ENCODE results near the gene NSG2.

The NSG2 gene

DNA sequence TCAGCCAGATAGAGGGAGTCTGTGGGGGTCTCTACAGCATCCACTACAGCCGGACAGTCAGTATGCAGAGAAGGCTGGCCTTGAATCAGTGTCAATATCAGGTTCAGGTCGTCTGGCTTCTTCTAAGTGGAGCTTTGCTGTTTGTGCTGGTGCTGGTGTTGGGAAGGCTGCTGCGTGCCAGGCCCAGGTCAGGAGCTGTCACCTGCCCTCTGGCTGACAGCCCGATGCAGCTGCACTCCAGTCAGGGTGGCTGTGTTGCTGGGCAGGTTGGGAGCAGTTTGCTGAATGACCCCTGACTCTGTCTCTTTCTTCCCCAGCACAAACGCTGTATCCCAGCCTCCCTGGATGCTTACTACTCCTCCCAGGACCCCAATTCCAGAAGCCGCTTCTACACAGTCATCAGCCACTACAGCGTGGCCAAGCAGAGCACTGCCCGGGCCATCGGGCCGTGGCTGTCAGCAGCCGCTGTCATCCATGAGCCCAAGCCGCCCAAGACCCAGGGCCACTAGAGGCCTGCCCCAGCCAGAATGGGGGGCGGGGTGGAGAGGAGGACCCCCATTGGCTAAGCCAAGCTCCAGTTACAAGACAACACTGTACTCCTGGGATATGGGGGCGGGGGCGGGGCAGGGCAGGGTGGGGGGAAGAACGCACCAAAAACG lies 61.6 kb downstream of the NSG2 start:
- H3K36me3 ChIP-seq (ENCODE audit: control insufficient read depth, insufficient read depth, low read length) = no peaks in the 10 kb centered on the region
- H3K27ac ChIP-seq (ENCODE audit: low read depth, low read length) = no peak overlapping the region
- no peak overlapping the region for H3K4me3 ChIP-seq (ENCODE audit: low read depth, low read length)
- peaks cover 8% of the 10 kb centered on the region for H3K4me1 ChIP-seq (ENCODE audit: control insufficient read depth, insufficient read depth, low read length)
- no peaks in the 10 kb centered on the region for H3K27me3 ChIP-seq (ENCODE audit: control insufficient read depth, insufficient read depth, low read length)
- H3K9me3 ChIP-seq (ENCODE audit: control insufficient read depth, insufficient read depth, low read length) = no peaks in the 10 kb centered on the region
- no peak overlapping the region for H3K9ac ChIP-seq (ENCODE audit: low read depth, low read length)

DNA sequence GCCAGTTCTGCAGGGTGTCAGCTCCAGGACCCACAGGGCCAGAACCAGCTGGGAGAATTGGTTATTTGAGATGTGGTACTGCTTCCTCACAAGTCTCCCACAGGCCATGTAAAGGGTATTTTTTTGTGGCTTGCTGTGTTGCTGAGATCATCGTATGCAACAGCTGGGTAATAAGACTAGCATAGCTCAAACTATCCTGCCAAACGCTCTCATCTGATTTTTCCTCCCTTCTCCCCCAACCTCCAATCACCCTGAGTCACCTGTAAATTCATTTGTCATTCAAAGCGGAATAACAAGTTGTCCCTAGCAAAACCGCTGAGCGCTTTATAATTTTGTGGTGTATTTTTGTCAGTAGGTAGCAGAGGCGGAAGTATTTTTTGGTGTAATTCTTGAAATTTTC lies 63.2 kb downstream of the NSG2 start:
- Histone ChIP-seq H3K9ac (ENCODE audit: low read depth, low read length) (no peak overlapping the region), H3K27me3 (ENCODE audit: control insufficient read depth, insufficient read depth, low read length) (no peaks in the 10 kb centered on the region), H3K4me1 (ENCODE audit: control insufficient read depth, insufficient read depth, low read length) (peaks cover 8% of the 10 kb centered on the region), H3K4me3 (ENCODE audit: low read depth, low read length) (no peak overlapping the region), H3K27ac (ENCODE audit: low read depth, low read length) (no peak overlapping the region), H3K36me3 (ENCODE audit: control insufficient read depth, insufficient read depth, low read length) (no peaks in the 10 kb centered on the region), H3K9me3 (ENCODE audit: control insufficient read depth, insufficient read depth, low read length) (no peaks in the 10 kb centered on the region)

DNA sequence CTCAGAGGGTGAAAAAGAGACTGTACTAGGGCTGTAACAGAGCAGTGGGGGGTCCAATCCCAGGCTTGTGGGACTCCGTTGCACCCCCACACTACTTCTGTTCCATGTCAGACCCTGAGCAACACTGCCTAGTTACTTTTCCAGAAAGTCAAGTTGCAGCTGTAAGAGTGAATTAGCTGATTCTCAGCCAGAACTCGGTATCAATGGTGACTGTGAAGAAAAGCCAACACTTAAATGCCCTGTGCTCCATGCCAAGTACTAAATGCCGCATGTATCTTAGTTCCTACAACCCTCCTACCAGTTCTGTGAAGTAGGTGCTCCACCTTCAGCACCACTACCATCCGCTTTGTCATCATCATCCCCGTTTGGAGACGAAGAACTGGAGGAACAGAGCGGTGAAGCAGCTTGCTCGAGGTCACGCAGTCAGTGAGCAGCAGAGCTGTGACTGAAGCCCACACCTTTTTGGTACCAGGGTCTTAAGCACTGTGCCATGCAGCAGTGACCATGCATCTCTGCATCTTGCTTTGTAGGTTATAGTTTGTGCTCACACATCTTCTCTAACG lies 64.3 kb downstream of the NSG2 start:
- H3K9me3 ChIP-seq (ENCODE audit: control insufficient read depth, insufficient read depth, low read length) = no peaks in the 10 kb centered on the region
- H3K27me3 ChIP-seq (ENCODE audit: control insufficient read depth, insufficient read depth, low read length) = no peaks in the 10 kb centered on the region
- H3K4me3 ChIP-seq (ENCODE audit: low read depth, low read length) = no peak overlapping the region
- H3K36me3 ChIP-seq (ENCODE audit: control insufficient read depth, insufficient read depth, low read length) = no peaks in the 10 kb centered on the region
- no peak overlapping the region for H3K9ac ChIP-seq (ENCODE audit: low read depth, low read length)
- H3K4me1 ChIP-seq (ENCODE audit: control insufficient read depth, insufficient read depth, low read length) = peaks cover 8% of the 10 kb centered on the region
- H3K27ac ChIP-seq (ENCODE audit: low read depth, low read length) = no peak overlapping the region

GRCh38 chr5:174110310-174110709 lies 64.8 kb downstream of the NSG2 start:
- peaks cover 8% of the 10 kb centered on the region for H3K4me1 ChIP-seq (ENCODE audit: control insufficient read depth, insufficient read depth, low read length)
- no peaks in the 10 kb centered on the region for H3K27me3 ChIP-seq (ENCODE audit: control insufficient read depth, insufficient read depth, low read length)
- no peaks in the 10 kb centered on the region for H3K9me3 ChIP-seq (ENCODE audit: control insufficient read depth, insufficient read depth, low read length)
- H3K9ac ChIP-seq (ENCODE audit: low read depth, low read length) = no peak overlapping the region
- H3K36me3 ChIP-seq (ENCODE audit: control insufficient read depth, insufficient read depth, low read length) = no peaks in the 10 kb centered on the region
- no peak overlapping the region for H3K4me3 ChIP-seq (ENCODE audit: low read depth, low read length)
- H3K27ac ChIP-seq (ENCODE audit: low read depth, low read length) = no peak overlapping the region

GRCh38 chr5:174111287-174111973 lies 65.9 kb downstream of the NSG2 start:
- H3K36me3 ChIP-seq (ENCODE audit: control insufficient read depth, insufficient read depth, low read length) = no peaks in the 10 kb centered on the region
- no peak overlapping the region for H3K9ac ChIP-seq (ENCODE audit: low read depth, low read length)
- peaks cover 8% of the 10 kb centered on the region for H3K4me1 ChIP-seq (ENCODE audit: control insufficient read depth, insufficient read depth, low read length)
- H3K27ac ChIP-seq (ENCODE audit: low read depth, low read length) = no peak overlapping the region
- H3K4me3 ChIP-seq (ENCODE audit: low read depth, low read length) = no peak overlapping the region
- H3K27me3 ChIP-seq (ENCODE audit: control insufficient read depth, insufficient read depth, low read length) = no peaks in the 10 kb centered on the region
- H3K9me3 ChIP-seq (ENCODE audit: control insufficient read depth, insufficient read depth, low read length) = no peaks in the 10 kb centered on the region

DNA sequence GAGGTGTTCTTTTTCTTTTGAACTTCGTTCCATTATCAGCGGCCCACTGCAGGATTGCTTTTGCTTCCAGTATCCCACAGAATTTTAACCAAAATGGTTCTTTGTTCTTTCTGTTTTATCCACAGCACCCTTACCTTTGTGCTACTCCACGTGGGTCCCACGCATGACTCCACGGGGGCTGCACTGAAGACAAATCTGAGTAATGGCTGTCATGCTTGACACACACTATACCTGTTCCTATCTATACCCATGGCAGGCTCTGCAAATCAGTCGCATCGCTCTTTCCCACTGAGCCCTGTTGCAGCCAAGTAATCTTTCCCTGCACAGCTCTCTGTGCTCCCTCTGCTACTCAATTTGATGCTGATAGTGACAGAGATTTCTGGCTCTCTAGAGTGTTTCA lies 69.7 kb downstream of the NSG2 start:
- Histone ChIP-seq H3K9ac (ENCODE audit: low read depth, low read length) (no peak overlapping the region), H3K27ac (ENCODE audit: low read depth, low read length) (no peak overlapping the region), H3K4me3 (ENCODE audit: low read depth, low read length) (no peak overlapping the region), H3K36me3 (ENCODE audit: control insufficient read depth, insufficient read depth, low read length) (no peaks in the 10 kb centered on the region), H3K9me3 (ENCODE audit: control insufficient read depth, insufficient read depth, low read length) (no peaks in the 10 kb centered on the region), H3K4me1 (ENCODE audit: control insufficient read depth, insufficient read depth, low read length) (no peaks in the 10 kb centered on the region), H3K27me3 (ENCODE audit: control insufficient read depth, insufficient read depth, low read length) (no peaks in the 10 kb centered on the region)

- Histone ChIP-seq H3K4me3 (ENCODE audit: low read depth, low read length) (no peak overlapping the region), H3K9ac (ENCODE audit: low read depth, low read length) (no peak overlapping the region), H3K4me1 (ENCODE audit: control insufficient read depth, insufficient read depth, low read length) (no peaks in the 10 kb centered on the region), H3K9me3 (ENCODE audit: control insufficient read depth, insufficient read depth, low read length) (no peaks in the 10 kb centered on the region), H3K27ac (ENCODE audit: low read depth, low read length) (no peak overlapping the region), H3K27me3 (ENCODE audit: control insufficient read depth, insufficient read depth, low read length) (no peaks in the 10 kb centered on the region), H3K36me3 (ENCODE audit: control insufficient read depth, insufficient read depth, low read length) (no peaks in the 10 kb centered on the region)
Observed at GRCh38 chr5:174118823-174119467, 73.4 kb downstream of the NSG2 start.

GRCh38 chr5:174119468-174119881 lies 74.0 kb downstream of the NSG2 start:
- H3K4me3 ChIP-seq (ENCODE audit: low read depth, low read length) = no peak overlapping the region
- H3K9ac ChIP-seq (ENCODE audit: low read depth, low read length) = no peak overlapping the region
- H3K4me1 ChIP-seq (ENCODE audit: control insufficient read depth, insufficient read depth, low read length) = no peaks in the 10 kb centered on the region
- H3K27me3 ChIP-seq (ENCODE audit: control insufficient read depth, insufficient read depth, low read length) = no peaks in the 10 kb centered on the region
- H3K9me3 ChIP-seq (ENCODE audit: control insufficient read depth, insufficient read depth, low read length) = no peaks in the 10 kb centered on the region
- no peaks in the 10 kb centered on the region for H3K36me3 ChIP-seq (ENCODE audit: control insufficient read depth, insufficient read depth, low read length)
- H3K27ac ChIP-seq (ENCODE audit: low read depth, low read length) = no peak overlapping the region

GRCh38 chr5:174120401-174121005 lies 75.0 kb downstream of the NSG2 start:
- Histone ChIP-seq H3K9me3 (ENCODE audit: control insufficient read depth, insufficient read depth, low read length) (no peaks in the 10 kb centered on the region), H3K27ac (ENCODE audit: low read depth, low read length) (no peak overlapping the region), H3K9ac (ENCODE audit: low read depth, low read length) (no peak overlapping the region), H3K27me3 (ENCODE audit: control insufficient read depth, insufficient read depth, low read length) (no peaks in the 10 kb centered on the region), H3K4me3 (ENCODE audit: low read depth, low read length) (no peak overlapping the region), H3K36me3 (ENCODE audit: control insufficient read depth, insufficient read depth, low read length) (no peaks in the 10 kb centered on the region), H3K4me1 (ENCODE audit: control insufficient read depth, insufficient read depth, low read length) (no peaks in the 10 kb centered on the region)

DNA sequence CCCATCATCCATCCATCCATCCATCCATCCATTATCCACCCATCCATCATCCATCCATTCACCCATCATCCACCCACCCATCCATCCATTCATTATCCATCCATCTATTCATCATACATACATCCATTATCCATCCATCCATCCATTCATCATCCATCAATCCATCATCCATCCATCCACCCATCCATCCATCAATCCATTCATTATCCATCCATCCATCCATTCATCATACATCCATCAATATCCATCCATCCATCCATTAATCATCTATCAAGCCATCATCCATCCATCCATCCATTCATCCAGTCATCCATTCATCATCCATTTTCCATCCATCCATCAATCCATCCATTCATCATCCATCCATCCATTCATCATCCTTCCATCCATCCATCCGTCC lies 89.0 kb downstream of the NSG2 start:
- Histone ChIP-seq H3K4me1 (ENCODE audit: control insufficient read depth, insufficient read depth, low read length) (no peaks in the 10 kb centered on the region), H3K9ac (ENCODE audit: low read depth, low read length) (no peak overlapping the region), H3K4me3 (ENCODE audit: low read depth, low read length) (no peak overlapping the region), H3K27ac (ENCODE audit: low read depth, low read length) (no peak overlapping the region), H3K36me3 (ENCODE audit: control insufficient read depth, insufficient read depth, low read length) (no peaks in the 10 kb centered on the region), H3K9me3 (ENCODE audit: control insufficient read depth, insufficient read depth, low read length) (no peaks in the 10 kb centered on the region), H3K27me3 (ENCODE audit: control insufficient read depth, insufficient read depth, low read length) (no peaks in the 10 kb centered on the region)

DNA sequence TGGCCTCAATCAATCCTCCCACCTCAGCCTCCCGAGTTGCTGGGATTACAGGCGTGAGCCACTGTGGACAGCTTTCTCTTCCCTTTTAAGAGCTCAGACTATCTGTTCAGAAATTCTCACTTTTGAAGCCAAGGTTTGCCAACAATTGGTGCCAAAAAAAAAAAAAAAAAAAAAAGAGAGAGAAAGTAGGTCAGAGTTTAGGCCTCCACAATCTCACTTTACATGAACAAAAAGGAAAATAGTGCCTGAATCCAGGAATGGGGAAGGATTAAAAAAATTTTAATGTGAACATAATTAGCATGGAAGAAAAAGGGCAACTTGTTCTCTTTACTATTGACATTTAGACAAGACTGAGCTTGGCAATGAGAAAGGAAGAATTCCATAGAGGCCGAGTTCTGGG lies 94.1 kb downstream of the NSG2 start:
- Histone ChIP-seq H3K4me3 (ENCODE audit: low read depth, low read length) (no peak overlapping the region), H3K36me3 (ENCODE audit: control insufficient read depth, insufficient read depth, low read length) (no peaks in the 10 kb centered on the region), H3K4me1 (ENCODE audit: control insufficient read depth, insufficient read depth, low read length) (no peaks in the 10 kb centered on the region), H3K9me3 (ENCODE audit: control insufficient read depth, insufficient read depth, low read length) (no peaks in the 10 kb centered on the region), H3K27me3 (ENCODE audit: control insufficient read depth, insufficient read depth, low read length) (no peaks in the 10 kb centered on the region), H3K9ac (ENCODE audit: low read depth, low read length) (no peak overlapping the region), H3K27ac (ENCODE audit: low read depth, low read length) (no peak overlapping the region)

All from HUES48 (cell line).